ENCODE data around the gene RAB5B.

DNA sequence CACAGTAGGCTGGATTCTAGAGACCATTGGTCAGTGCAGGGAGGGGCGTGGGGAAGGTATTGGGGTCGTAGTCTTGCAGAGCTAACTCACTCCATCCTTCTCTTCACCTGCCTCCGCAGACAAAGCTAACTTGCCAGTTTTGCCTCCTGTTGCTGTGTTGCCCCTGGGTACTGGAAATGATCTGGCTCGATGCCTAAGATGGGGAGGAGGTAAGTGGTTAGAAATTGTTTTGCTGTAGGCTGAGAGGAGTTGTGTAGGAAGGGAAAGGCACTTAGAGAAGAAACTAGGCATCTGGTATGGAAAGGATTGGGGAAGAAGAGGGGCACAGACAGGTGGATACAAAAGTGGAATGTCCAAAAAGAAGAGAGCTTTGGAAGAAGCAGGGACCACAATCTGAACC, 31.8 kb upstream of the RAB5B start:
- TF ChIP-seq, protein P1, sequence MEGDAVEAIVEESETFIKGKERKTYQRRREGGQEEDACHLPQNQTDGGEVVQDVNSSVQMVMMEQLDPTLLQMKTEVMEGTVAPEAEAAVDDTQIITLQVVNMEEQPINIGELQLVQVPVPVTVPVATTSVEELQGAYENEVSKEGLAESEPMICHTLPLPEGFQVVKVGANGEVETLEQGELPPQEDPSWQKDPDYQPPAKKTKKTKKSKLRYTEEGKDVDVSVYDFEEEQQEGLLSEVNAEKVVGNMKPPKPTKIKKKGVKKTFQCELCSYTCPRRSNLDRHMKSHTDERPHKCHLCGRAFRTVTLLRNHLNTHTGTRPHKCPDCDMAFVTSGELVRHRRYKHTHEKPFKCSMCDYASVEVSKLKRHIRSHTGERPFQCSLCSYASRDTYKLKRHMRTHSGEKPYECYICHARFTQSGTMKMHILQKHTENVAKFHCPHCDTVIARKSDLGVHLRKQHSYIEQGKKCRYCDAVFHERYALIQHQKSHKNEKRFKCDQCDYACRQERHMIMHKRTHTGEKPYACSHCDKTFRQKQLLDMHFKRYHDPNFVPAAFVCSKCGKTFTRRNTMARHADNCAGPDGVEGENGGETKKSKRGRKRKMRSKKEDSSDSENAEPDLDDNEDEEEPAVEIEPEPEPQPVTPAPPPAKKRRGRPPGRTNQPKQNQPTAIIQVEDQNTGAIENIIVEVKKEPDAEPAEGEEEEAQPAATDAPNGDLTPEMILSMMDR (conservative IDR thresholded peaks at IDR 0.05 in 1 of 2, IDR thresholded peaks at IDR 0.05 in 1 of 2; ENCODE audit: low read depth in 1 of 2, low read length in 2 of 2): no peak
- TF ChIP-seq EZH2 (IDR thresholded peaks at IDR 0.05; ENCODE audit: low read length, missing control alignments): no peak

Data from fibroblast of lung (primary cell).